HPDE6-E6E7 (cell line): ENCODE data around the gene DGCR6L.
"Not testable (repeated sequence)": the region's sequence is repeated elsewhere in the genome, so short reads cannot be mapped to it uniquely, and the experiment has no call there.

Experiments
- DNase-seq: peaks from one replicate; pipeline ENCODE4 v3.0.0; 2011; ENCODE audit warnings: missing footprints; ENCODE audit errors: extremely low spot score

The DGCR6L gene

GRCh38 chr22:20291604-20292063, 28.2 kb downstream of the DGCR6L start:
- no peak for DNase-seq

- no peak for DNase-seq
Measured at GRCh38 chr22:20291249-20291586, 28.6 kb downstream of the DGCR6L start.

- no peak for DNase-seq
Measured at GRCh38 chr22:20290578-20291248, 29.1 kb downstream of the DGCR6L start.

GRCh38 chr22:20290045-20290392, 29.8 kb downstream of the DGCR6L start:
- DNase-seq = no peak

- not testable (repeated sequence) for DNase-seq
Measured at GRCh38 chr22:20289182-20290044, 30.4 kb downstream of the DGCR6L start.

DNA sequence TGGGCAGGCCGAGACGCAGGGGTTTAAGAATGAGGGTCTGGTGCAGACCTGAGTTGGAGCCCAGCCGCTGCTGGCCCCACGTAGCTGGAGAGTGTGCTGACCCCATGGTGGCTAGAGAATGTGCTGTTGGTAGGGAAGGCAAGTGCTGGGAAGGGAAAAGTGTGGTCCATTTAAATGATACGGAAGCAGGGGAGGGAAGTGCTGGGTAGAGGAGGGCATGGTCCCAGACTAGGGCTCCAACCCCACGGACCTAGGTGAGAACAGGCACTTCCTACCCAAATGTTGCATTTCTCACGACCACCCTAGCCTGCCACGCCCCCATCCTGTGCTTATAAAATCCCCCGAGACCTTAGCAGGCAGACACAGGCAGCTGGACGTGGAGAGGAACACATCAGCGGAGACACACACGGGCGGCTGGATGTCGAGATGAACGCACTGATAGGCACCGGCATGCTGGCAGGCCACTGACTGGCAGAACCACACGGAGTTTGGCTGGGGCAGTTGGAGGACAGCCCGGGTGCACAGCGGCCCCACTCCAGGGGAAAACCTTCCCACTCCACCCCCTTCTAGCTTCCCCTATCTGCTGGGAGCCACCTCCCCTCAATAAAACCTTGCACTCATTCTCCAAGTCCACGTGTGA, 33.0 kb downstream of the DGCR6L start:
- DNase-seq = not testable (repeated sequence)

- DNase-seq = not testable (repeated sequence)
Measured at GRCh38 chr22:20286312-20286660, 33.6 kb downstream of the DGCR6L start.

DNA sequence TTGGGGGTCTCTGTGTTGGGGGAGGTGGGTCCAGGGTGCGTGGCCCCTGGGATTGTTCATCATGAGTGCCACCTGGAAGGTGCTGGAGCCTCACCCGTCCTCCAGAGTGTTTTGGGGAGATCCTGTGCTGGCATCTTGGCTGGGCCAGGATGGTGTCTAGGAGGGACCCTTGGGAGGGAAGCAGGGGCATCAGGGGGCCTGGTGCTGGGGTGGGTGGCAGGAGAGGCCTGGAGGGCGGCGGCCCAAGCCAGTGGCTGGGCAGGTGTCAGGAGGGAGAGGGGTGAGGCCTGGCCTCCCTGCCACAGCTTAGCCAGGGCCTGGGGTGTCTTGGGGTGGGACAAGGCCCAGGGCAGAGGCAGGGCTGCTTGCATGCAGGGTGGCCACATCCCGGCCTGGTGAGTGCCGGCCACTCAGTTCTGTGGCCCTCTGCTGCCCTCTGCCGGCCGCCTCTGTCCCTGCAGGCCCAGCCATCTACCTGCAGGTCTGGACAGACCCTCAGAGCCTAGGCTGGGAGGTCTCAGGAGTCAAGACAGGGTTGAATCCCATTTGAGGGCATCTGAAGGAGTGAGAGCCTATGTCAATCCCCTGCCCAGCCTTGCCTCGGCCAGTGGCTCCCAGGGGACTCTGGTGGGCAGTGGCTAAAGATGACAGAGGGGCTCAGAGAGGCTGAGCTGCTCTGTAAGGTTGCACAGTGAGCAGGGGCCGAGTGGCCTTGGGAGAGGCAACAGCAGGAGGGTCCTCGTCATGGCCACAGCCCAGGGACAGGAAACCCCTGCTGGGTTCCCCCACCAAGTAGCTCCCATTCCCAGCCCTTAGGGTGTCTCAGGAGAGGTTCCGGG, 34.2 kb downstream of the DGCR6L start:
- DNase-seq = not testable (repeated sequence)

DNA sequence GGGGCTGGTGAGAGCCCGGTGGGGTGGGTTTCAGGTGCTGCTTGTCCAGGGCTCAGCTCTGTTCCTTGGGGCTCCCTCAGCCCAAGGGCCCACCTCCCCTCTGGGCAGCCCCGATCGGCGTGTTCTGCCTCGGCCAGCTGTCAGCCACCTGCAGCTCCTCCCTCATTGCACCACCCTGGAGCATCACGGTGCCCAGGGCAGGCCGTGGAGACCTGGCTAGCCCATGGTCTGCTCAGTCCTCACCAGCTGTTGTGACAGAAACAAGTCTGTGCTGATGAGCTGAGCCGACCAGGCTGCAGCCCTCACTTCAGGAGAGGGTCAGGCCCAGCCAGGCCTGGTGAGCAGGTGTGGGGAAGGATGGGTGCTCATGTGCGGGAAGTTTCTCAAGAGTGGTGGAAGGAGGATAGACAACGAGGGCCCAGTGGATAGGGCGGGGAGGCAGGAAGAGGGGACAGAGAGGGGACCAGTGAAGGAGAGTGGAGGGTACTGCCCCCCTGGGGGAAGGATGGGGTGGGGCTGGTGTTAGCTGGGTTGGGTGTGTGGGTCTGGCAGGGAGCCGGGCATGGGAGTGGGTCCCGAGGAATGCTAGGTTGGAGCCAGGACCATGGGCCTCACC, 35.3 kb downstream of the DGCR6L start:
- no peak for DNase-seq

GRCh38 chr22:20283674-20284066, 36.2 kb downstream of the DGCR6L start:
- no peak for DNase-seq

DNA sequence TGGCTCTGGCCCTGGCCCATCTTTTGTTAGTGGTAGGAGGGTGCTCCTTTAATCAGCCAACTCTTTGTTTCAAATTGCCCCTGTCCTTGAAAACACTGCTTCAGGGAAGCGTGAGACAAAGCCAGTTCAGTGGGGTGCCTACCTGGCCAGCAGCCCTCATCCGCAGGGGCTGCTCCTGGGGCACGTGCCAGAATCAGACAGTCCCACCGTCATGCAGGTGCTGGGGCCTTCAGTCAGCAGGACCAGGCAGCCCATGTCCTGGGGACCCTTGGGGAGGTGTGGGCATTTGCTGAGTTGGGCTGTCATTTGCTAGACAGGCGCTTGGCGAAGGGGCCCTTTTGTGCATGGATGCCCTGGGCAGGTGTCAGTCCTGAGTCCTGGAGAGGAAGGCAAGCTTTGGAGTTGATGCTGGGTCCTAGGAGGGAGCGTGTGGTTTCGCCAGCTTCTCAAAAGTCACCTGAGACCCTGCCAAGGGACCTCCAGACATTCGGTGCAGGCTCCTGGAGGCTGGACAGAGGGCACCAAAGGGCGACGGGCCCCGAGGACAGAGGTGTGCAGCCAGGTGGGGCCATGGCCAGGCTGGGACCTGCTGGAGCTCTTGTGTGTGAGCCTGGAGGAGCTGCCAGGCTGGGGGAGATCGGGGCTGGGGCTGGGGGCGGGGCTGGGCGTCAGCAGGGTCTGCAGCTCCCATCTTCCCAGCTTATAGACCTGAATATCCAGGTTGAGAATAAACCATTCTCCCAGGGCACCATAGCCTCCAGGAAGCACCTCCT, 36.8 kb downstream of the DGCR6L start:
- no peak for DNase-seq

DNA sequence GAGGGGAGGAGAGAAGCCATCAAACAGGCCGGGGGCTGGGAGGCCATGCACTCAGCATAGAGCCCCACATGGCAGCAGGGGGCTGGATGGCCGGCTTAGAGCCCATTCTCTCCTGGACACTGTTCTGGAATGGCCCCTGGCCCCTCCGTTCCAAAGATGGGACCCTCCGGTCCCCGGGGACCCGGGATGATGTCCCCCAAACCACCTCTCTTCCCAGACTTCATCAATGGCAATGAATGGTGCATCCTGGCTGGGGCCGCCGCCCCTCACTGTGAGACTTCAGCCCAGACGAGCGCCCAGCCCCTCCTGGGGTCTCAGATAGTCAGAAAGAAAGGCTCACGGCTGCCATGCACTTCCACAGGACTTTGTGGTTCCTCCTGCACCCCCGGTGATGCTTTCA, 38.0 kb downstream of the DGCR6L start:
- DNase-seq = no peak

- DNase-seq = not testable (repeated sequence)
Measured at GRCh38 chr22:20281473-20281872, 38.4 kb downstream of the DGCR6L start.

DNA sequence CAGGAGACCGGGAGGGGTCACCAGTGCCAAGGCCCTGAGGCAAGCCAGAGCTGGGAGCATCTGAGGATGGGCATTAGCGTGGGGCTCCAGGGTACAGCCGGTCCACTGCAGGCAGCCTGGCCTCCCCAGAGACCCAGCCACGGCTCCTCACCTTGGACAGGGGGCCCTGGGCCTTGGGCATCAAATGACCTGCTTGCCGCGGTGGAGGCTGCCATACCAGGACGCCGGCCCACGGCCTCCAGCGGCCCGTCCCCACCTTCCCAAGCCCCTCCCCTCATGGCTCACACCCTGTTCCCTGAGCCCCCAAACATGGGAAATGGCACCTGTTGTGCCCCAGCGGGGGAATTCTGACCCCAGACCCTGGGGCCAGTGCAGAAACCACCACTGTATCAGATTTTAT, 39.0 kb downstream of the DGCR6L start:
- no peak for DNase-seq

DNA sequence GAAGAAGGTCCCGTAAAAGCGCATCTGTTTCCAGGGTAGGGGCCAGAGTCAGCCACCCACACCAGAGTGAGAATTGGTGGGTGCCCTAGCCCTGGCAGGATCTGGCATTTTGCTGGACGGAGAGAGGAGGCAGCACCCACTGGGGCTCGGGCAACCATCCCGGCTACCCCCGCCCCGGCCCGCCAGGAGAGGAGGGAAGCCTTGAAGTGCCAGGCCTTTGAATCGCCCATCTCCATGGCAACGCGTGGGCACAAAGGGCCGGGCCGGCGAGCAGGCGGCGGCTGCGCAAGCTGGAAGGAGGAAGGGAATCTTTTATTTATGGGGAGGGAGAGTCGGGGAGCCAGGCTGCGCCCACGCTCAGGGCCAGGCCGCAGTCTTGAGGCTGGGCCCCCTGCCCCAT, 39.7 kb downstream of the DGCR6L start:
- DNase-seq = not testable (repeated sequence)

GRCh38 chr22:20279662-20280134, 40.2 kb downstream of the DGCR6L start:
- no peak for DNase-seq

GRCh38 chr22:20278726-20279490, 41.0 kb downstream of the DGCR6L start:
- DNase-seq = not testable (repeated sequence)

DNA sequence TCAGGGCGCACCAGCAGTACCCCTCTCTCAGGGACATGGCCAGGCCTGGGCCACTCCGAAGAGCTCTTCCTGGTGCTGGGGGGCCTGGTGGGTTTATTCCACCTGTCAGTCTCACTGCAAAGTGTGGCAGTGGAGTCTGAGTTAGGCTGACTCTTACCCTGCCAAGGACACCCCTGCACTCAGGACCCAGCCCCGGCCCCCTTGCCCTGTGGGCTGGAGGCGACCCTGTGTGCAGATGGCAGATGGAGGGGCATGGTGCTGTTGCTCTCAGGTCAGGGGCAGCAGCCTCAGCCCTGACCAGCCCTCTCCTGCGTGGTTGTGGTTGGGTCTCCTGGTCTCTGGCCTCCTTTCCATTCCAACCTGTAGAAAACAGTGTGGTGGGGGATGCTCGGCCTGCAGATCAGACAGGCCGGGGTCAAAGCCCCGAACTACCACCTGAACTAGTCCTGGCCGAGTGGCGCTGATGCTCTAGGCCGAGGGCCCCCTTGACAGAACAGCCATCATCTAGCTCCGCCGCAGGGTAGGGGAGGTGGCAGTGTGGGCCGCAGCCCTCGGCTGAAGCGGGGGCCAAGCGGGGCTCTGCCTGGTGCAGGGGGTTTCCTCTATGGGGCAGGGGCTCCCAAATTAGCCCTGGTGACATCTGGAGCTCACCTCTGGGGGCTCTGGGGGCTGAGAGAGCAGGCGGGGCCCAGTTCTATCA, 41.8 kb downstream of the DGCR6L start:
- DNase-seq = not testable (repeated sequence)

GRCh38 chr22:20276468-20276867, 43.4 kb downstream of the DGCR6L start:
- DNase-seq = no peak
